Kidney (tissue), 14 donors: ENCODE measurements around the gene CAMTA1. TPM values are rescaled to one million over a fixed set of nuclear protein-coding genes. Genes with fewer than 3 reads are reported as not detected.

Experiments used
- DNase-seq, 5 donors: peaks; one replicate each; pipeline ENCODE4 v3.0.0-alpha.2; 2013 to 2020
- FAIRE-seq: peaks from 2 replicates; lab custom pipeline; 2012; peaks lifted over from hg19 to GRCh38; lab: Jason Lieb, UNC
- H3K27ac ChIP-seq, 2 donors: one replicate each; pipeline ENCODE4 v1.7.0; 2013; ENCODE audit warnings: low read depth in 2 of 2, low read length in 2 of 2, inconsistent platforms in 1 of 2
- H3K27me3 ChIP-seq: one replicate; pipeline ENCODE4 v1.7.1; 2013; ENCODE audit warnings: low read length, inconsistent platforms; ENCODE audit not compliant: control insufficient read depth, insufficient read depth
- H3K36me3 ChIP-seq, 3 donors: one replicate each; pipeline versions ENCODE4 v1.7.0 to v1.7.1; 2013; ENCODE audit warnings: low read length in 3 of 3, control low read depth in 1 of 3, inconsistent platforms in 1 of 3; ENCODE audit not compliant: insufficient read depth in 3 of 3, control insufficient read depth in 2 of 3
- H3K4me1 ChIP-seq, 3 donors: one replicate each; pipeline versions ENCODE4 v1.7.0 to v1.7.1; 2013; ENCODE audit warnings: low read length in 3 of 3, inconsistent platforms in 1 of 3, low read depth in 1 of 3; ENCODE audit not compliant: control insufficient read depth in 2 of 3, insufficient read depth in 2 of 3
- H3K4me3 ChIP-seq, 3 donors: one replicate each; pipeline versions ENCODE4 v1.7.0 to v1.8.1; 2013; ENCODE audit warnings: low read length in 3 of 3, control low read depth in 1 of 3, inconsistent platforms in 1 of 3
- H3K9ac ChIP-seq, 3 donors: one replicate each; pipeline versions ENCODE4 v1.7.0 to v1.7.1; 2013; ENCODE audit warnings: low read length in 3 of 3, control low read depth in 1 of 3, inconsistent platforms in 1 of 3
- H3K9me3 ChIP-seq, 3 donors: one replicate each; pipeline versions ENCODE4 v1.7.0 to v1.7.1; 2013; ENCODE audit warnings: low read length in 3 of 3, control low read depth in 1 of 3, inconsistent platforms in 1 of 3; ENCODE audit not compliant: control insufficient read depth in 2 of 3, insufficient read depth in 1 of 3
- intact Hi-C: fragments of 100-400 bp; cut with DNase I; formaldehyde crosslinking; loops from one replicate; pipeline ENCODE4 v1.11.1; 2022
- polyA plus RNA-seq: library from polyadenylated mRNA; stranded (reverse); fragments of 350-450 nt; fragmentation: Illumina TruSeq; extraction: RNeasy Lipid Tissue Mini Kit (QIAGEN cat#74804); gene quantifications from one replicate; pipeline ENCODE4 v1.2.3, GENCODE V29; 2014; ENCODE audit warnings: low read depth, low replicate concordance; ENCODE audit not compliant: insufficient read depth
- total RNA-seq: library from RNA; stranded (reverse); fragmentation: NEBNext Ultra II Directional; extraction: Animal tissue kit (Norgen Biotek cat#: 25700); gene quantifications from one replicate; pipeline ENCODE4 v1.2.1, GENCODE V29; 2021
- TF ChIP-seq, protein P1 (sequence below): IDR thresholded peaks from 3 replicates; pipeline ENCODE4 v1.5.1; 2012; ENCODE audit warnings: mild to moderate bottlenecking, moderate library complexity, borderline replicate concordance; ENCODE audit not compliant: insufficient read depth; ENCODE audit errors: extremely low read depth
- donor health status: control.
- donor health status: control.
- donor health status: control.
- donor health status: control.
- donor health status: control.
- donor health status: DM: yes; HTN: yes; CAD: no.
- donor health status: Normal renal cell carcinoma (clear cell type).

The CAMTA1 gene
- total and polyA plus RNA-seq, 2 donors from 2014 or later = 79.0 to 170 TPM

DNA sequence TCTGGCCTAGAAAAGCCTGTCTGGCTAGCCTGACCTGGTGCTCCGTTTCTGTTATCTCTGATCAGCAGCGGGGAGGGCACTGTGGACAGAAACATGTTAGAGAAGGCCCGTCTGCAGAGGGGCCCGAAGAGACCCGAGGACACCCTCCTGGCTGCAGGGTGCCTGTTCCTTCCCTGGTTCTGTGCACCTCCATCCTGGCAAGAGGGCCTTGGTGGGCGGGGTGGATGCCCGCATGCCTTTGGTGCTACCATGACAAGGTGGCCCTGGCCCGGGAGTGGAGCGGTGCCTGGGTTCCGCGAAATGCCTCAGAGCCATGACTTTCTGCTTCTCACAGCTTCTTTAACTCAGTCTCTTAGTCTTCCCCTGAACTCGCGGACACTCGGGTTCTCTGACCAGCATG is 233.6 kb downstream of the CAMTA1 start:
- intact Hi-C loops = no loop called here
- no peak for DNase-seq
- no peak overlapping the region for H3K27ac ChIP-seq
- TF ChIP-seq, protein P1, sequence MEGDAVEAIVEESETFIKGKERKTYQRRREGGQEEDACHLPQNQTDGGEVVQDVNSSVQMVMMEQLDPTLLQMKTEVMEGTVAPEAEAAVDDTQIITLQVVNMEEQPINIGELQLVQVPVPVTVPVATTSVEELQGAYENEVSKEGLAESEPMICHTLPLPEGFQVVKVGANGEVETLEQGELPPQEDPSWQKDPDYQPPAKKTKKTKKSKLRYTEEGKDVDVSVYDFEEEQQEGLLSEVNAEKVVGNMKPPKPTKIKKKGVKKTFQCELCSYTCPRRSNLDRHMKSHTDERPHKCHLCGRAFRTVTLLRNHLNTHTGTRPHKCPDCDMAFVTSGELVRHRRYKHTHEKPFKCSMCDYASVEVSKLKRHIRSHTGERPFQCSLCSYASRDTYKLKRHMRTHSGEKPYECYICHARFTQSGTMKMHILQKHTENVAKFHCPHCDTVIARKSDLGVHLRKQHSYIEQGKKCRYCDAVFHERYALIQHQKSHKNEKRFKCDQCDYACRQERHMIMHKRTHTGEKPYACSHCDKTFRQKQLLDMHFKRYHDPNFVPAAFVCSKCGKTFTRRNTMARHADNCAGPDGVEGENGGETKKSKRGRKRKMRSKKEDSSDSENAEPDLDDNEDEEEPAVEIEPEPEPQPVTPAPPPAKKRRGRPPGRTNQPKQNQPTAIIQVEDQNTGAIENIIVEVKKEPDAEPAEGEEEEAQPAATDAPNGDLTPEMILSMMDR = no peak
- H3K36me3 ChIP-seq = no peaks in the 10 kb centered on the region
- no peaks in the 10 kb centered on the region for H3K27me3 ChIP-seq
- H3K4me3 ChIP-seq = no peak overlapping the region
- no peaks in the 10 kb centered on the region for H3K4me1 ChIP-seq
- FAIRE-seq = no peak
- no peaks in the 10 kb centered on the region for H3K9me3 ChIP-seq
- no peak overlapping the region for H3K9ac ChIP-seq

DNA sequence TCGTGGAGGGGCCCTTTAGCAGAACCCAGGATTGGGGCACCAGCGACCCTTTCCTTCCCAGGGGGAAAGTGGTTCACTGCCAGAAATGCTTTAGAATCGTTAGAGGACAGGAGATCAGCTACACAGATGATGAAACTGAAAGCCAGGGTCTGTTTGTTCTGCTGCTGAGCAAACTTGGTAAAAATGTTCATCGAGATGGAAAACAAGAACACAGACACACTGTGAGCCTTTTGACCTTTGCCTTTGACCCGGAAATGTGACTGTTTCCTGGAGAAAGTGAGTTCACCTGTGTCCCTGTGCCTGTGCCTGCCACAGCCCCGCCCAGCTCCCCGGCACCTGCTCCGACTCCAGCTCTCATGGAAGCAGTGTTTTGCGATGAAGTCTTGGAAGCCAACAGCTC is 234.3 kb downstream of the CAMTA1 start:
- FAIRE-seq (no peak), DNase-seq (no peak)
- Histone ChIP-seq H3K27ac (no peak overlapping the region), H3K4me3 (no peak overlapping the region), H3K9me3 (no peaks in the 10 kb centered on the region), H3K27me3 (no peaks in the 10 kb centered on the region), H3K9ac (no peak overlapping the region), H3K36me3 (no peaks in the 10 kb centered on the region), H3K4me1 (no peaks in the 10 kb centered on the region)
- intact Hi-C loops = no loop called here
- TF ChIP-seq, protein P1 = no peak

DNA sequence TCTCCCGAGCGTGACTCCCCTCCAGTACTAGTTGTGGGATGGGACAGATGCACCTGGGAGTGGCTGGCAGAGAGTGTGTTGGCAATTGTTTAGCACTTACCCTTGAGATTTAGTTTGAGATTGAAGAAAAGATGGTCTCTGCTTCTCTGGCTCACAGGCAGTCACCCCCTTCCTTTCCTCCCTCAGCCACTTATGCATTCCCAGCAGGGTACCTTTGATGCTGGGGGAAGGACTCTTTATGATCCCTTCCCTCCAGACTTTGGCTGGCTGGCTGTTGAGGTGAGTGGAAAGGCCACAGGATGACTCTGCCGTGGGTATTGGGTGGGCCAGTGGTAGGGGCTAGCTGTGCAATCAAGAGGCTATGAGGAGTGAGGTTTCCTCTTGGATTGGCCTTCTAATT is 236.8 kb downstream of the CAMTA1 start:
- H3K36me3 ChIP-seq = no peaks in the 10 kb centered on the region
- TF ChIP-seq, protein P1 = no peak
- no peaks in the 10 kb centered on the region for H3K27me3 ChIP-seq
- FAIRE-seq = no peak
- H3K4me3 ChIP-seq = no peak overlapping the region
- H3K27ac ChIP-seq = no peak overlapping the region
- H3K9me3 ChIP-seq = no peaks in the 10 kb centered on the region
- no peak for DNase-seq
- no peaks in the 10 kb centered on the region for H3K4me1 ChIP-seq
- intact Hi-C loops = no loop called here
- H3K9ac ChIP-seq = no peak overlapping the region

DNA sequence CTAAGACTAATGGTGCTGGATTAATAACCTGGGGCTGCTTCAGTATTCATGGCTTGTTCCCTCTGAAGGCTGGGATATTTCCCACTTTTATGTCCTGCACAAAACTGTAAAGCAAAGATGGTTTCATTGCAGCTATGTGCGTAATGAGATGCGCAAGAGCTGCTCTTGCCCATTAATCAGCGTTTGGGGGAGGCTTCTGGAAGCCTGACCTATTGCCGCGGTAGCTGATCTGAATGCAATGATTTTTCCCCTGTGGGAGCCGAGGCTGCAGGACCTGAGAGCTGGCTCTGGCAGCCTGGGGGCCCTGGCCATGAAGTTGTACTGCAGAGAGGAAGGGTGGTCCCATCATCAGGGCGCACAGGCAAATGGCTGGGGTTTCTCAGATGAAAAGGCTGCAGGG is 239.8 kb downstream of the CAMTA1 start:
- H3K9me3 ChIP-seq = no peaks in the 10 kb centered on the region

More for the DNA sequence above, 239.8 kb downstream of the CAMTA1 start:
- TF ChIP-seq, protein P1 = no peak
- H3K9ac ChIP-seq = no peak overlapping the region
- intact Hi-C loops = no loop called here
- no peak overlapping the region for H3K27ac ChIP-seq
- no peaks in the 10 kb centered on the region for H3K27me3 ChIP-seq
- H3K4me1 ChIP-seq = no peaks in the 10 kb centered on the region
- FAIRE-seq (no peak), DNase-seq (peak in 2 of 5 donors; percentile 10 to 13)
- no peak overlapping the region for H3K4me3 ChIP-seq
- no peaks in the 10 kb centered on the region for H3K36me3 ChIP-seq
